ENCODE measurements around the gene SNX3. TPM values are rescaled to one million over a fixed set of nuclear protein-coding genes. Genes with fewer than 3 reads are reported as not detected.

SNX3 gene
- total and polyA plus RNA-seq, 2 donors (not counting 1 experiment from before 2014, with no cell fraction given): 96.0 to 130 TPM

DNA sequence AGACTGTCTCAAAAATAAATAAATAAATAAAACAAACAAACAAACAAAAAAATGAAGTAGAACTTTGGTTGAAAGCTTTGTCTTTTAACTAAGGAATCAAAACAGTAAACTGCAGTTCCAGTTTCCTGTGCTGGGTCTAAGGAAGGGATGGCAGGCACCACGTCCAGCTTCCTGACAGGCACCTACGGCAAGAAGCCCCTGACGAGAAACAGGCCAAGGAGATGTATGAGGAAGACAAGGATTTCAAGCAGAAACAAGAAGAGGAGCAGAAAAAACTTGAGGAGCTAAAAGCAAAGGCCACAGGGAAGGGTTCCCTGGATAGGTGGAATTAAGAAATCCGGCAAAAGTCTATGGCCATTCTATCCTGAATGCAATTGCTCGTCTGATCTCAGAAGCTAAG lies 8.8 kb downstream of the SNX3 start:
- intact Hi-C loops (cut with micrococcal nuclease): no loop called here
- TF ChIP-seq EZH2 (IDR thresholded peaks at IDR 0.05; ENCODE audit: borderline replicate concordance, insufficient read depth, low read depth, low read length, poor library complexity, severe bottlenecking): no peak
- TF ChIP-seq, protein P1, sequence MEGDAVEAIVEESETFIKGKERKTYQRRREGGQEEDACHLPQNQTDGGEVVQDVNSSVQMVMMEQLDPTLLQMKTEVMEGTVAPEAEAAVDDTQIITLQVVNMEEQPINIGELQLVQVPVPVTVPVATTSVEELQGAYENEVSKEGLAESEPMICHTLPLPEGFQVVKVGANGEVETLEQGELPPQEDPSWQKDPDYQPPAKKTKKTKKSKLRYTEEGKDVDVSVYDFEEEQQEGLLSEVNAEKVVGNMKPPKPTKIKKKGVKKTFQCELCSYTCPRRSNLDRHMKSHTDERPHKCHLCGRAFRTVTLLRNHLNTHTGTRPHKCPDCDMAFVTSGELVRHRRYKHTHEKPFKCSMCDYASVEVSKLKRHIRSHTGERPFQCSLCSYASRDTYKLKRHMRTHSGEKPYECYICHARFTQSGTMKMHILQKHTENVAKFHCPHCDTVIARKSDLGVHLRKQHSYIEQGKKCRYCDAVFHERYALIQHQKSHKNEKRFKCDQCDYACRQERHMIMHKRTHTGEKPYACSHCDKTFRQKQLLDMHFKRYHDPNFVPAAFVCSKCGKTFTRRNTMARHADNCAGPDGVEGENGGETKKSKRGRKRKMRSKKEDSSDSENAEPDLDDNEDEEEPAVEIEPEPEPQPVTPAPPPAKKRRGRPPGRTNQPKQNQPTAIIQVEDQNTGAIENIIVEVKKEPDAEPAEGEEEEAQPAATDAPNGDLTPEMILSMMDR (IDR thresholded peaks at IDR 0.05): no peak

DNA sequence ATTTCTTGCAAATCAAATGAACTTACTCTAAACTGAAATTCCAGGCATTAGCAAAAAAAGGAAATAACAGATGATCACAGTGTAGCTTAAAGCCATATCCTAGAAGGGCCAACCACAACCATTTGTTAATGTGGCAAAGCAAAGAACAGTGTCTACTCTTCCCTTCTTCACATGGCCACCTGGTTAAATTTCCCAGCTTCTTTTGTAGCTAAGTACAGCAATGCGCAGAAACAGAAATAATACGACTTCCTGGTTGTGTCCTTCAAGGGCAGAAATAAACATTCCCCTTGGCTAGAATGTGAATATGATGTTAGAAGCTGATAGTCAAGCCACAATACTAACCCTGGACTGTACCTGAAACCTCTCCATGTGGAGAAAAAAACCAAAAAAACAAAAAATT lies 9.6 kb downstream of the SNX3 start:
- Histone ChIP-seq H3K4me1 (ENCODE audit: control insufficient read depth in 2 of 2, insufficient read depth in 2 of 2, low read length in 2 of 2) (peaks cover 45 to 58% of the 10 kb centered on the region in 2 donors), H3K4me3 (ENCODE audit: control extremely low read depth in 1 of 5, extremely low read depth in 1 of 5, insufficient read depth in 1 of 5, low read depth in 2 of 5, low read length in 4 of 5) (no peak overlapping the region), H2AFZ (ENCODE audit: insufficient read depth, low read depth, low read length, poor library complexity, severe bottlenecking) (no peak overlapping the region), H3K4me2 (replicated peaks; ENCODE audit: low read depth, low read length, poor library complexity, severe bottlenecking) (peak overlapping the region; percentile 10), H3K9ac (ENCODE audit: low read length) (no peak overlapping the region), H3K27ac (ENCODE audit: low read length in 2 of 2) (no peak overlapping the region), H3K79me2 (ENCODE audit: control insufficient read depth, insufficient read depth, low read length) (peaks cover 100% of the 10 kb centered on the region), H3K9me3 (ENCODE audit: control extremely low read depth in 1 of 3, control insufficient read depth in 2 of 3, insufficient read depth in 1 of 3, low read length in 2 of 3) (no peaks in the 10 kb centered on the region), H3K27me3 (replicated peaks in 1 of 4; ENCODE audit: control extremely low read depth in 1 of 4, control insufficient read depth in 3 of 4, insufficient read depth in 4 of 4, low read length in 3 of 4) (no peaks in the 10 kb centered on the region), H3K36me3 (replicated peaks in 1 of 2; ENCODE audit: control extremely low read depth in 1 of 2, control insufficient read depth in 1 of 2, extremely low read depth in 1 of 2, insufficient read depth in 2 of 2, low read length in 1 of 2) (peaks cover 6 to 61% of the 10 kb centered on the region in 2 experiments), H4K20me1 (ENCODE audit: control insufficient read depth, insufficient read depth, low read length, poor library complexity, severe bottlenecking) (peaks cover 98% of the 10 kb centered on the region)
- TF ChIP-seq, protein P1 (IDR thresholded peaks at IDR 0.05): no peak
- TF ChIP-seq EZH2 (IDR thresholded peaks at IDR 0.05; ENCODE audit: borderline replicate concordance, insufficient read depth, low read depth, low read length, poor library complexity, severe bottlenecking): no peak
- H3K4me3 Mint-ChIP-seq: peak overlapping the region; percentile 15
- H3K27me3 Mint-ChIP-seq: no peaks in the 10 kb centered on the region
- WGBS (ENCODE audit: insufficient coverage): no CpG with 5 or more reads among the region's 2 CpGs
- ChIA-PET CTCF (interaction anchor here (0.6 to 2.9 kb wide), 3 partner anchors 32 to 241 kb away, joined by 4 to 25 read pairs (median 8); no protein-coding TSS in a partner anchor), POLR2A (interaction anchor here (0.9 kb wide), 1 partner anchor 8 kb away, joined by 3 read pairs; no protein-coding TSS in a partner anchor)
- H3K9me3 Mint-ChIP-seq (ENCODE audit: insufficient read depth): no peaks in the 10 kb centered on the region
- H3K4me1 Mint-ChIP-seq: peaks cover 77% of the 10 kb centered on the region
- H3K27ac Mint-ChIP-seq: peak overlapping the region; percentile 3
- DNase-seq: no peak
- intact Hi-C loops (cut with micrococcal nuclease): no loop called here
- ATAC-seq (ENCODE audit: low read depth): no peak

More for the DNA sequence above, 8.8 kb downstream of the SNX3 start:
- Histone ChIP-seq H3K27ac (ENCODE audit: low read length in 2 of 2) (no peak overlapping the region), H3K27me3 (replicated peaks in 1 of 4; ENCODE audit: control extremely low read depth in 1 of 4, control insufficient read depth in 3 of 4, insufficient read depth in 4 of 4, low read length in 3 of 4) (no peaks in the 10 kb centered on the region), H3K4me2 (replicated peaks; ENCODE audit: low read depth, low read length, poor library complexity, severe bottlenecking) (no peak overlapping the region), H3K79me2 (ENCODE audit: control insufficient read depth, insufficient read depth, low read length) (peaks cover 100% of the 10 kb centered on the region), H2AFZ (ENCODE audit: insufficient read depth, low read depth, low read length, poor library complexity, severe bottlenecking) (no peak overlapping the region), H3K4me1 (ENCODE audit: control insufficient read depth in 2 of 2, insufficient read depth in 2 of 2, low read length in 2 of 2) (peaks cover 48 to 58% of the 10 kb centered on the region in 2 donors), H3K9me3 (ENCODE audit: control extremely low read depth in 1 of 3, control insufficient read depth in 2 of 3, insufficient read depth in 1 of 3, low read length in 2 of 3) (no peaks in the 10 kb centered on the region), H4K20me1 (ENCODE audit: control insufficient read depth, insufficient read depth, low read length, poor library complexity, severe bottlenecking) (peaks cover 98% of the 10 kb centered on the region), H3K36me3 (replicated peaks in 1 of 2; ENCODE audit: control extremely low read depth in 1 of 2, control insufficient read depth in 1 of 2, extremely low read depth in 1 of 2, insufficient read depth in 2 of 2, low read length in 1 of 2) (peaks cover 6 to 69% of the 10 kb centered on the region in 2 experiments), H3K9ac (ENCODE audit: low read length) (no peak overlapping the region), H3K4me3 (ENCODE audit: control extremely low read depth in 1 of 5, extremely low read depth in 1 of 5, insufficient read depth in 1 of 5, low read depth in 2 of 5, low read length in 4 of 5) (no peak overlapping the region)
- H3K27ac Mint-ChIP-seq: peak overlapping the region; percentile 53
- 100% methylated on average over 4 of the region's 5 CpGs for WGBS (ENCODE audit: insufficient coverage)
- no peaks in the 10 kb centered on the region for H3K27me3 Mint-ChIP-seq
- DNase-seq: no peak
- no peak overlapping the region for H3K4me3 Mint-ChIP-seq
- CTCF ChIA-PET: interaction anchor here (2.1 to 2.9 kb wide), 2 partner anchors 110 to 240 kb away, joined by 8 to 25 read pairs; no protein-coding TSS in a partner anchor
- H3K9me3 Mint-ChIP-seq (ENCODE audit: insufficient read depth): no peaks in the 10 kb centered on the region
- ATAC-seq (ENCODE audit: low read depth): no peak
- POLR2A ChIA-PET: no interaction called here
- H3K4me1 Mint-ChIP-seq: peaks cover 79% of the 10 kb centered on the region

Data from B cell (primary cell).